Measurements from ENCODE around the gene UNC13A. TPM values are rescaled to one million over a fixed set of nuclear protein-coding genes. Genes with fewer than 3 reads are reported as not detected.

Gene UNC13A
- total and polyA plus RNA-seq, 2 of the 13 experiments (the other 11 are each of a cell fraction or from before 2014, with no cell fraction given): 0.11 to 0.45 TPM

- no peak overlapping the region for H3K4me3 ChIP-seq (replicated peaks in 1 of 3; ENCODE audit: insufficient read depth in 1 of 3, low read depth in 2 of 3, low read length in 3 of 3)
- intact Hi-C loops (cut with micrococcal nuclease; ENCODE audit: unreplicated experiment) (no loop called here), in situ Hi-C loops (cut with HindIII; ENCODE audit: extremely low pct_ligation_motif_present, low pct_unique_long_range_greater_than_20kb) (no loop called here)
- no peak for ATAC-seq
- POLR2A ChIA-PET: no interaction called here
- H3K27me3 ChIP-seq (ENCODE audit: control insufficient read depth in 1 of 2, insufficient read depth in 2 of 2, low read length in 2 of 2): peaks cover 0 to 18% of the 10 kb centered on the region in 2 experiments; a peak in 4 of 5 replicates
- no peak for FAIRE-seq
- CTCF ChIA-PET (ENCODE audit: low intra/inter-chr PET ratio, low total read pairs): no interaction called here
- H3K4me2 ChIP-seq (ENCODE audit: low read depth, low read length): no peak overlapping the region
- peaks cover 4% of the 10 kb centered on the region; the same call in 1 of the 2 replicates for H4K20me1 ChIP-seq (ENCODE audit: insufficient read depth, low read length)
- H3K9me3 ChIP-seq (ENCODE audit: low read length): no peaks in the 10 kb centered on the region
- H3K36me3 ChIP-seq (replicated peaks in 1 of 2; ENCODE audit: control insufficient read depth in 1 of 2, insufficient read depth in 2 of 2, low read length in 2 of 2): no peaks in the 10 kb centered on the region
- WGBS (ENCODE audit: low lambda C conversion rate): 0% methylated on average over 8 of the region's 28 CpGs
- TF ChIP-seq RBM22 (optimal IDR thresholded peaks at IDR 0.05; ENCODE audit: low read length) (no peak), ZFP91 (CRISPR knock-in tag; IDR thresholded peaks at IDR 0.05; ENCODE audit: borderline replicate concordance) (peak; percentile 77), ZSCAN29 (CRISPR knock-in tag; conservative IDR thresholded peaks at IDR 0.05) (peak; percentile 78; the same call in 1 of the 2 replicates), MLXIP (CRISPR knock-in tag; IDR thresholded peaks at IDR 0.05; ENCODE audit: borderline replicate concordance) (no peak)
- no peaks in the 10 kb centered on the region for H3K79me2 ChIP-seq (ENCODE audit: insufficient read depth, low read length)
- no peak overlapping the region for H3K9ac ChIP-seq (ENCODE audit: insufficient read depth, low read depth, low read length)
- no peaks in the 10 kb centered on the region for H3K4me1 ChIP-seq (ENCODE audit: insufficient read depth, low read length)
- H2AFZ ChIP-seq (ENCODE audit: low read length): no peak overlapping the region
- BruUV-seq (replicated peaks): no TSS peak
- no peak overlapping the region for H3K27ac ChIP-seq (ENCODE audit: extremely low read length, insufficient read depth, low read length)
- DNase-seq (ENCODE audit: low spot score): no peak
Observed at GRCh38 chr19:17686592-17687024, 1.5 kb downstream of the UNC13A start.

All from HepG2 (cell line).